ENCODE results near the gene OCEL1. TPM values are rescaled to one million over a fixed set of nuclear protein-coding genes. Genes with fewer than 3 reads are reported as not detected.

OCEL1 gene, protein sequence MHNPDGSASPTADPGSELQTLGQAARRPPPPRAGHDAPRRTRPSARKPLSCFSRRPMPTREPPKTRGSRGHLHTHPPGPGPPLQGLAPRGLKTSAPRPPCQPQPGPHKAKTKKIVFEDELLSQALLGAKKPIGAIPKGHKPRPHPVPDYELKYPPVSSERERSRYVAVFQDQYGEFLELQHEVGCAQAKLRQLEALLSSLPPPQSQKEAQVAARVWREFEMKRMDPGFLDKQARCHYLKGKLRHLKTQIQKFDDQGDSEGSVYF
- 10.5 to 11.7 TPM (median 11.3 TPM) in 5 replicates for total RNA-seq (2022; extraction: Qiagen RNA extraction)

DNA sequence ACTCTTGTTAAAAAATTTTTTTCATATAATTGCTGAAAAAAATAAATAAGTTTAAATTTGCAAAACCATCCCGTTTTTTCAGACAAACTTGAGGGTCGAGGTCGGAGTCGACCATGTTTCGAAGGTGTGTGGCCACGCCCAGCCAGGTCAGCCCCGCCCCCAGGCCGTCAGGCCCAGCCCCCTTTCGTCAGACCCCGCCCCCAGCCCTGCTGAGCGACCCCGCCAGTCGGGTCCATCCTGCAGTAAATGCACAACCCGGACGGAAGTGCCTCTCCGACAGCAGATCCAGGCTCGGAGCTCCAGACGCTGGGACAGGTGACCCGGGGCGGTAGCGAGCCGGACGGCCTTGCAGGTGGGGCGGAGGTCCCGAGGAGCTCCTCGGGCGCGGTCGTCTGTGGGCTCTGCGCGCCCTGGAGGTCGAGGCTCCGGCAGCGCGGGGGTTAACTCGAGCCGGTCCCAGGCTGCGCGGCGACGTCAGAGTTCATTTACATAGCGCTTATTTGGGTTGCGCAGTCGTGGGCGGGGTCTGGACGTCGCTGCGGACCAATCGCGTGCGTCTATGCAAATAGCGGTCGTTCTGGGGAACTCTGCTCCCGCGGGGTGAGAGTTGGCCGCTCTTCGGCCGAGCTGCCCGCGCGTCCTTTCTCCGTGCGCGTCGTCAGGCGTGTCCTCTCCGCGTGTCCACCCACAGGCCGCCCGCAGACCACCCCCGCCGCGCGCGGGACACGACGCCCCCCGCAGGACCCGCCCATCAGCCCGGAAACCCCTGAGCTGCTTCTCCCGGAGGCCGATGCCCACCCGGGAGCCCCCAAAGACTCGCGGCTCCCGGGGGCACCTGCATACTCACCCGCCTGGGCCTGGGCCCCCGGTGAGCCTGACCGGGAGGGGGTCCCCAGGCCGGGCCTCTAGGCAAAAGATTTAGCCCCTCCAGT, at the start of gene OCEL1:
OCEL1 (plus strand) TSS at position 225 of the 932 bp plus-strand sequence; CDS start at position 247, 22 bp downstream.

DNA sequence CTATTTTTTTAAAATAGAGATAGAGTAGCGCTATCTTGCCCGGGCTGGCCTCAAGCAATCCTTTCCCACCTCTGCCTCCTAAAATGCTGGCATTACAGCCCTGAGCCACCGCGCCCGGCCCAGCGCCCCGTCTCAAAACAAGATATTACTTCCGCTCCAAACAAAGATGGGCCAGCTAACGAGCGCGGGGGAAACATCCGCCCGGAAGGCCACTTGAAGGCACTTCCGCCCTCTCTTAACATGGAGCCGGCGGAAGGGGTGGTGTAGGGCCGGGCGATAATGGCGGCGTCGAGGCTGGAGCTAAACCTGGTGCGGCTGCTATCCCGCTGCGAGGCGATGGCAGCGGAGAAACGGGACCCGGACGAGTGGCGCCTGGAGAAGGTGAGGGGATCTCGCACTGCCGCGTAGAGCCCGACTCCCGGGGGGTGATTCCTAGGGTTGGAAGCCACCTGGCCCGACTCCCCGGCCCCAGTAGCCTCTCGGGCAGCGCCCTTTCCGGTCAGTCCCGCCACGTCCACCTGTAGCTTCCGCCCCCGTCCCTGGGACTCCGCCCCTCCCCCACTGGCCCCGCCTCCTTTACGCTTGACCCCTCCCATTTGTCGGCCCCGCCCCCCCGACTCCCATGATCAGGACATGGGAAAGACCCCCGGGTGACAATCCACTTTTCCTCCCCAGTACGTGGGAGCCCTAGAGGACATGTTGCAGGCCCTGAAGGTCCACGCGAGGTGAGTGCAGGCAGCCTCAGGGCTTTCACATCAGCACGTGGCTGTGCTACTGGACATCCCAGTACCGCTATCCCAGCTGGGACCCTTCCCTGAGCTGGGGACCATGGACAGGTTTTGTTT, 10.7 kb upstream of the OCEL1 start, which contains the start of gene USE1:
USE1 (plus strand) TSS at position 231 of the 845 bp plus-strand sequence; CDS start at position 280, 49 bp downstream.

DNA sequence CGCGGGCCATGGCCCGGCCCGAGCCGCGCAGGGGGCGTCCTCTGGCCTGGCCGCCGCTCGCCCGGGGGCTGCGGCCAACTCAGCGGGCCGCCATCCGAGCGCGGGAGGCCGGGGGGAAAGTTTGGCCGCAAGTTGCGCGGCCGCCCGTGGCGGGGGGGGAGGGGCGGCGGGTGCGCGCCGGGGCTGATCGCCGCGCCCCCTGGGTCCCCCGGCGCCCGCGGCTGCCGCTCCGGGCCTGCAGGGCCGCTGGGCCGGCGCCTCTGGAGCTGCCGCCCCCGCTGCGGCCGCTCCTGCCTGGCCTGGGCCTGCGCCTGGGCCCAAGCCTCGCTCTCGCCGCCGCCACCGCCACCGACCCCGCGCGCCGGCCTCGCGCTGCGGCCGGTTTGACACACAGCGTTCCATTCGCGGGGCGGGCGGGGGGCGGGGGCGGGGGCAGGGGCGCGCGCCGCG, 19.5 kb downstream of the OCEL1 start, which contains the start of gene NR2F6:
NR2F6 (minus strand) TSS at position 385 of the 450 bp plus-strand sequence. CDS start 699 bp downstream, outside the sequence.

DNA sequence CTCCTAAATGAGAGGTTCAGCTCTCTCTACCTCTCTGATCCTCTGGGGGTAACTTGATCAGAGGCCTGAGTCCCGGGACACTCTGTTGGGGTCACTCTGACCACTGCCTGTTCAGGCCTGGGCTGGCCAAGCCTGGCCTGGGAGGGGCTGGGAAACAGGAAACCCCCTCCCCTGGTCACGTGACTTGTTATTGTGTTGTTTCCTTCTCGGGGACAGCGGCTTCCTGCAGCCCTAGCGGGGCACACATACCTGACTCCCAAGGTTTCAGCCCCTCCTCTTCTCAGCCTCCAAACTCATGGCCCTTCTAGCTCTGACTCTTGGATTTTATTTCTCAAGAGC, 38.6 kb downstream of the OCEL1 start, which contains the start of gene USHBP1:
USHBP1 (minus strand) TSS at position 105 of the 339 bp plus-strand sequence. CDS start 446 bp downstream, outside the sequence.

DNA sequence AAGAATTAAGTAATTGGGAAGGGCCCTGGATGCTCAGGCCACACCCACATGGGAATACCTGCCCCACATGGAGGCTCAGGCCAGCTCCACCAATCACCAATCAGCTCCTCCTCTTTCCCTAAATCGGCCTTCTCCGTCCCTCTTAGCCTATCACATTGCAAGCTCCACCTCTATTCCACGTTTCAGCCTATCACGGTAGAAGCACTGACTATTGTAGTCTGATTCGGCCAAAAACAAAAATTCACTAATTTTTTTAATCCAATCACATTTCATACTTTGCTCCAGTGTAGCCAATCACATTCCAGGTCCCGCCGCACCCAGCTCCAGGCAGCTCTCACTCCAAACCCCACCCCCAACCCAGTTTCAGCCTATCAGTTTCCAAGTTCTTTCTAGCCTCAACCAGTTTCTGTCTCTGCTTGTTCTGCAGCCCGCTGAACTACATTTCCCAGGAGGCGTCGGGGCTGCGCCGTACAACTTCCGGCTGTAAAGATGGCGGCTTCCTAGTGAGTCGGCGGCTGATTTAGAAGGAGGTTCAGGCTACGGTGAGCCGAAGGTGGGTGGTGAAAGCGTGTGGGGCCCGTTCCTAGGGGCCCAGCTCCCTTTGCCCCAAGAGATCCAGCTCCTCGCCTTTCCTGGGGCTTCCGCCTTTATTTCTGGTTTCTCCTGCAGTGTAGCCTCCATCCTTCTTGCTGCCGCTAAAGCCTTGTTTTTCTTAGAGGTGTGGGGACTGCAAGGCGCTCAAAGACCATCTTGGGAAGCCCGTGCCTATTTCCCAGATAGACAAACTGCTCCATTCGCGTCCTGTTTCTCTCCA, 41.2 kb downstream of the OCEL1 start, which contains the start of gene BABAM1:
BABAM1 (plus strand) TSS at position 469 of the 814 bp plus-strand sequence. CDS start 1,364 bp downstream, outside the sequence.

Other genes with a start within 250 kb of the OCEL1 start
- gene CPAMD8, start 199.4 kb upstream of the OCEL1 start, total RNA-seq (2022; extraction: Qiagen RNA extraction): 0.08 to 0.23 TPM in 2 of 5 replicates, not detected in the others
- gene HAUS8, start 150.8 kb upstream of the OCEL1 start, total RNA-seq (2022; extraction: Qiagen RNA extraction): 12.8 to 16.9 TPM (median 15.0 TPM) in 5 replicates
- gene MYO9B, start 150.4 kb upstream of the OCEL1 start, total RNA-seq (2022; extraction: Qiagen RNA extraction): 30.1 to 37.4 TPM (median 33.9 TPM) in 5 replicates
- gene USE1, start 10.9 kb upstream of the OCEL1 start, total RNA-seq (2022; extraction: Qiagen RNA extraction): 13.4 to 16.6 TPM (median 15.8 TPM) in 5 replicates
- 28.0 to 66.4 TPM (median 59.8 TPM) in 5 replicates for gene NR2F6, start 19.7 kb downstream of the OCEL1 start, total RNA-seq (2022; extraction: Qiagen RNA extraction)
- 0.02 to 0.05 TPM in 2 of 5 replicates, not detected in the others for gene USHBP1, start 38.5 kb downstream of the OCEL1 start, total RNA-seq (2022; extraction: Qiagen RNA extraction)
- 61.0 to 66.7 TPM (median 63.8 TPM) in 5 replicates for gene BABAM1, start 41.2 kb downstream of the OCEL1 start, total RNA-seq (2022; extraction: Qiagen RNA extraction)
- 0.28 to 0.88 TPM (median 0.62 TPM) in 5 replicates for gene ANKLE1, start 55.7 kb downstream of the OCEL1 start, total RNA-seq (2022; extraction: Qiagen RNA extraction)
- gene ABHD8, start 77.2 kb downstream of the OCEL1 start, total RNA-seq (2022; extraction: Qiagen RNA extraction): 2.2 to 3.9 TPM (median 3.5 TPM) in 5 replicates
- 57.9 to 102 TPM (median 92.7 TPM) in 5 replicates for gene MRPL34, start 79.6 kb downstream of the OCEL1 start, total RNA-seq (2022; extraction: Qiagen RNA extraction)
- gene DDA1, start 83.3 kb downstream of the OCEL1 start, total RNA-seq (2022; extraction: Qiagen RNA extraction): 62.0 to 70.1 TPM (median 65.9 TPM) in 5 replicates
- 2.5 to 5.1 TPM (median 4.4 TPM) in 5 replicates for gene ANO8, start 108.6 kb downstream of the OCEL1 start, total RNA-seq (2022; extraction: Qiagen RNA extraction)
- 16.8 to 24.6 TPM (median 22.4 TPM) in 5 replicates for gene GTPBP3, start 111.3 kb downstream of the OCEL1 start, total RNA-seq (2022; extraction: Qiagen RNA extraction)
- not detected in 5 replicates for gene PLVAP, start 151.1 kb downstream of the OCEL1 start, total RNA-seq (2022; extraction: Qiagen RNA extraction)
- not detected in 5 replicates for gene CCDC194, start 168.0 kb downstream of the OCEL1 start, total RNA-seq (2022; extraction: Qiagen RNA extraction)
- 0.13 to 0.43 TPM in 2 of 5 replicates, not detected in the others for gene BST2, start 179.4 kb downstream of the OCEL1 start, total RNA-seq (2022; extraction: Qiagen RNA extraction)
- gene MVB12A, start 193.8 kb downstream of the OCEL1 start, total RNA-seq (2022; extraction: Qiagen RNA extraction): 31.0 to 44.1 TPM (median 43.6 TPM) in 5 replicates
- 0.58 to 1.1 TPM (median 0.84 TPM) in 5 replicates for gene TMEM221, start 222.4 kb downstream of the OCEL1 start, total RNA-seq (2022; extraction: Qiagen RNA extraction)
- gene NXNL1, start 234.7 kb downstream of the OCEL1 start, total RNA-seq (2022; extraction: Qiagen RNA extraction): not detected in 5 replicates
- gene SLC27A1, start 244.3 kb downstream of the OCEL1 start, total RNA-seq (2022; extraction: Qiagen RNA extraction): 2.2 to 3.5 TPM (median 3.0 TPM) in 5 replicates